Lower lobe of right lung (tissue), 2 donors: ENCODE measurements around the gene WSCD1. TPM values are rescaled to one million over a fixed set of nuclear protein-coding genes. Genes with fewer than 3 reads are reported as not detected.

Source experiments
- ATAC-seq, 2 donors: fragments of 200-7000 bp; cut with Tn5 transposase; one replicate each; pipeline ENCODE4 v1.9.1; 2020 to 2022; ENCODE audit warnings: mild to moderate bottlenecking in 2 of 2, moderate library complexity in 2 of 2
- DNase-seq: peaks from one replicate; pipeline ENCODE4 v3.0.0-alpha.2; 2020
- H3K27ac ChIP-seq: fragments of 200-600 bp; one replicate; pipeline ENCODE4 v1.8.0; 2022
- H3K27me3 ChIP-seq: fragments of 200-600 bp; one replicate; pipeline ENCODE4 v1.8.0; 2022; ENCODE audit warnings: low read depth
- H3K36me3 ChIP-seq: fragments of 200-600 bp; one replicate; pipeline ENCODE4 v1.8.0; 2022; ENCODE audit warnings: mild to moderate bottlenecking
- H3K4me1 ChIP-seq: fragments of 200-600 bp; one replicate; pipeline ENCODE4 v1.8.0; 2022
- H3K4me3 ChIP-seq: fragments of 200-600 bp; one replicate; pipeline ENCODE4 v1.8.0; 2022; ENCODE audit warnings: mild to moderate bottlenecking
- H3K9me3 ChIP-seq: fragments of 200-600 bp; one replicate; pipeline ENCODE4 v1.8.0; 2022
- intact Hi-C: fragments of 100-400 bp; cut with DNase I; formaldehyde crosslinking; loops from one replicate; pipeline ENCODE4 v1.11.0; 2022
- total RNA-seq: library from RNA; stranded (reverse); fragmentation: NEBNext Ultra II Directional; extraction: Animal tissue kit (Norgen Biotek cat#: 25700); gene quantifications from one replicate; pipeline ENCODE4 v1.2.1, GENCODE V29; 2021
- TF ChIP-seq, protein P1 (sequence below): fragments of 200-600 bp; IDR thresholded peaks from one replicate; pipeline ENCODE4 v1.8.0; 2022; ENCODE audit warnings: antibody characterized with exemption, mild to moderate bottlenecking
- donor health status: DM: no; HTN: yes; CAD: no; lungs with severe emphysema.

WSCD1 gene
- total RNA-seq, 1 donor from 2014 or later = 3.6 TPM

- Histone ChIP-seq H3K4me1 (no peaks in the 10 kb centered on the region), H3K9me3 (no peaks in the 10 kb centered on the region), H3K36me3 (no peaks in the 10 kb centered on the region), H3K27ac (no peak overlapping the region), H3K27me3 (no peaks in the 10 kb centered on the region), H3K4me3 (no peak overlapping the region)
- intact Hi-C loops = no loop called here
- no peak for DNase-seq
- TF ChIP-seq, protein P1, sequence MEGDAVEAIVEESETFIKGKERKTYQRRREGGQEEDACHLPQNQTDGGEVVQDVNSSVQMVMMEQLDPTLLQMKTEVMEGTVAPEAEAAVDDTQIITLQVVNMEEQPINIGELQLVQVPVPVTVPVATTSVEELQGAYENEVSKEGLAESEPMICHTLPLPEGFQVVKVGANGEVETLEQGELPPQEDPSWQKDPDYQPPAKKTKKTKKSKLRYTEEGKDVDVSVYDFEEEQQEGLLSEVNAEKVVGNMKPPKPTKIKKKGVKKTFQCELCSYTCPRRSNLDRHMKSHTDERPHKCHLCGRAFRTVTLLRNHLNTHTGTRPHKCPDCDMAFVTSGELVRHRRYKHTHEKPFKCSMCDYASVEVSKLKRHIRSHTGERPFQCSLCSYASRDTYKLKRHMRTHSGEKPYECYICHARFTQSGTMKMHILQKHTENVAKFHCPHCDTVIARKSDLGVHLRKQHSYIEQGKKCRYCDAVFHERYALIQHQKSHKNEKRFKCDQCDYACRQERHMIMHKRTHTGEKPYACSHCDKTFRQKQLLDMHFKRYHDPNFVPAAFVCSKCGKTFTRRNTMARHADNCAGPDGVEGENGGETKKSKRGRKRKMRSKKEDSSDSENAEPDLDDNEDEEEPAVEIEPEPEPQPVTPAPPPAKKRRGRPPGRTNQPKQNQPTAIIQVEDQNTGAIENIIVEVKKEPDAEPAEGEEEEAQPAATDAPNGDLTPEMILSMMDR = no peak
- no peak for ATAC-seq
Measured at GRCh38 chr17:6110592-6110991, 40.4 kb downstream of the WSCD1 start.

DNA sequence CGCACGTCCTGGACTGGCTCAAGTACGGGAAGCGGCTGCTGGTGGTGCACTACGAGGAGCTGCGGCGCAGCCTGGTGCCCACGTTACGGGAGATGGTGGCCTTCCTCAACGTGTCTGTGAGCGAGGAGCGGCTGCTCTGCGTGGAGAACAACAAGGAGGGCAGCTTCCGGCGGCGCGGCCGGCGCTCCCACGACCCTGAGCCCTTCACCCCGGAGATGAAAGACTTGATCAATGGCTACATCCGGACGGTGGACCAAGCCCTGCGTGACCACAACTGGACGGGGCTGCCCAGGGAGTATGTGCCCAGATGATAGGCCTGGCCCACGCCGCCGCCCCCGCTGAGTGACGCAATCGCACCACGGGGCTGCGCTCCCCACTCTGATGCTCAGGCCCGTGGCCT is 50.2 kb downstream of the WSCD1 start:
- no peak overlapping the region for H3K27ac ChIP-seq
- no peak for DNase-seq
- peaks cover 7% of the 10 kb centered on the region for H3K9me3 ChIP-seq
- no peaks in the 10 kb centered on the region for H3K27me3 ChIP-seq
- intact Hi-C loops = no loop called here
- no peaks in the 10 kb centered on the region for H3K4me1 ChIP-seq
- H3K36me3 ChIP-seq = no peaks in the 10 kb centered on the region
- H3K4me3 ChIP-seq = no peak overlapping the region
- ATAC-seq = no peak
- TF ChIP-seq, protein P1 = no peak

DNA sequence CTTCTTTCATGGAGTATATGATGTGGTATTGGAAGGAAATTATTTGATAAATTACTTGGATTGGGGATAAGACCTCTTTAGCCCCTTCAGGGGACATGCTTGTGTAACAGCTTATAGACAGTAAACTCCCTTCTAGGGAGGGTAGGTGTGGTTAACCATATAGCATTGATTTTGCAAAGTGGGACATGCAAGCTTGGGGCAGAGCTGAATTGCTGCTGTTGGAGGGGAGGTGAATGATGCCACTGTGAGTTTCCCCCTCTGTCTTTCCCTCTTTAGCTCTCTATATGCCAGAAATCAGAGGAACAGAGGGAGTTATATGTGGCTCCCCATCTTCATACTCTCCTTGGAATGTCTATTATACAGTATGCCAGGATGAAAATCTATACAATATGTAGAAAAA is 54.7 kb downstream of the WSCD1 start:
- Histone ChIP-seq H3K27ac (no peak overlapping the region), H3K36me3 (no peaks in the 10 kb centered on the region), H3K9me3 (peaks cover 7% of the 10 kb centered on the region), H3K4me1 (no peaks in the 10 kb centered on the region), H3K4me3 (no peak overlapping the region), H3K27me3 (no peaks in the 10 kb centered on the region)
- DNase-seq = no peak
- TF ChIP-seq, protein P1 = no peak
- intact Hi-C loops = no loop called here
- ATAC-seq = no peak

- Histone ChIP-seq H3K9me3 (peaks cover 7% of the 10 kb centered on the region), H3K4me1 (no peaks in the 10 kb centered on the region), H3K4me3 (no peak overlapping the region), H3K27ac (no peak overlapping the region), H3K27me3 (no peaks in the 10 kb centered on the region), H3K36me3 (no peaks in the 10 kb centered on the region)
- DNase-seq = no peak
- TF ChIP-seq, protein P1 = no peak
- intact Hi-C loops = no loop called here
- ATAC-seq = no peak
Measured at GRCh38 chr17:6126768-6127167, 56.6 kb downstream of the WSCD1 start.

GRCh38 chr17:6134721-6135120 is 64.5 kb downstream of the WSCD1 start:
- intact Hi-C loops = no loop called here
- TF ChIP-seq, protein P1 = no peak
- Histone ChIP-seq H3K4me1 (no peaks in the 10 kb centered on the region), H3K4me3 (no peak overlapping the region), H3K36me3 (no peaks in the 10 kb centered on the region), H3K9me3 (no peaks in the 10 kb centered on the region), H3K27ac (no peak overlapping the region), H3K27me3 (no peaks in the 10 kb centered on the region)
- DNase-seq (no peak), ATAC-seq (no peak)

DNA sequence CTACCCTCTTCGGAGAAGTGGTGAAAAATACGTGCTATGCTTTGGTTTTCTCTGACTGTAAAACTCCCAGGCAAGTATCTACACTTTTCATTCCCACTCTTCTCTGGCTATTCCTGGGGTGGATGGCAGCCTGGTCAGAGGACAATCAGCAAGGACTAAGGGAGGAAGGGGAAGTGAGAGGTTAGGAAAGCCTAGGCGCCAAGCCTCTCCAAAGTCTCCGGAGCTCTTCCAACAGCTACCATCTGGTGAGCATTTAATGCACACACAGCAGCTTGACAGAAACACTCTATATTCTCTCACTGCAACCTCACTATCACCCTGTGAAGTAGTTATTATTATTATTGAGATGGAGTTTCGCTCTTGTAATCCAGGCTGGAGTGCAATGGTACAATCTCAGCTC is 65.1 kb downstream of the WSCD1 start:
- no peaks in the 10 kb centered on the region for H3K36me3 ChIP-seq
- ATAC-seq = no peak
- H3K4me3 ChIP-seq = no peak overlapping the region
- H3K27me3 ChIP-seq = no peaks in the 10 kb centered on the region
- no peaks in the 10 kb centered on the region for H3K9me3 ChIP-seq
- no peak for DNase-seq
- intact Hi-C loops = no loop called here
- TF ChIP-seq, protein P1 = no peak
- H3K27ac ChIP-seq = no peak overlapping the region
- no peaks in the 10 kb centered on the region for H3K4me1 ChIP-seq
